ENCODE results near the gene RNF146.
"Not testable (repeated sequence)": the region's sequence is repeated elsewhere in the genome, so short reads cannot be mapped to it uniquely, and the experiment has no call there.

The RNF146 gene

DNA sequence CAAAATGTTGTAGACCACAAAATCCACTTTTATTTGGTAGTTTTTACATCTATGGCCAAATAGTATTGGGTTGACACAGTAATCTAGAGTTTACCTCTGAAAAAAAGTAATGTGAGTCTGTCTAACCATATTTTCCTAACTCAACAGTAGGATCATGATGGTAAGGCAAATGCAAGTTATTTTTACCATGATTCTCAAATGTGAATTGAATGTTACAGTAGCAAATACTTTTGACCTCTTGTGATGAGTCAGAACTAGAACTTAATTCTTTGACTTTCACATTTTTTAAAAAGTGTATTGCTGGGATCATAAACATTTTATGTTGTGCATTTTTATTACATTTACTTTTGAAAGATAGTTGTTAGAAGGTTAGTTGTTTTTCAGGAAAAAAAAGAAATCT lies 22.0 kb downstream of the RNF146 start:
- no peak for DNase-seq

GRCh38 chr6:127289934-127290333 lies 23.3 kb downstream of the RNF146 start:
- DNase-seq: no peak

DNA sequence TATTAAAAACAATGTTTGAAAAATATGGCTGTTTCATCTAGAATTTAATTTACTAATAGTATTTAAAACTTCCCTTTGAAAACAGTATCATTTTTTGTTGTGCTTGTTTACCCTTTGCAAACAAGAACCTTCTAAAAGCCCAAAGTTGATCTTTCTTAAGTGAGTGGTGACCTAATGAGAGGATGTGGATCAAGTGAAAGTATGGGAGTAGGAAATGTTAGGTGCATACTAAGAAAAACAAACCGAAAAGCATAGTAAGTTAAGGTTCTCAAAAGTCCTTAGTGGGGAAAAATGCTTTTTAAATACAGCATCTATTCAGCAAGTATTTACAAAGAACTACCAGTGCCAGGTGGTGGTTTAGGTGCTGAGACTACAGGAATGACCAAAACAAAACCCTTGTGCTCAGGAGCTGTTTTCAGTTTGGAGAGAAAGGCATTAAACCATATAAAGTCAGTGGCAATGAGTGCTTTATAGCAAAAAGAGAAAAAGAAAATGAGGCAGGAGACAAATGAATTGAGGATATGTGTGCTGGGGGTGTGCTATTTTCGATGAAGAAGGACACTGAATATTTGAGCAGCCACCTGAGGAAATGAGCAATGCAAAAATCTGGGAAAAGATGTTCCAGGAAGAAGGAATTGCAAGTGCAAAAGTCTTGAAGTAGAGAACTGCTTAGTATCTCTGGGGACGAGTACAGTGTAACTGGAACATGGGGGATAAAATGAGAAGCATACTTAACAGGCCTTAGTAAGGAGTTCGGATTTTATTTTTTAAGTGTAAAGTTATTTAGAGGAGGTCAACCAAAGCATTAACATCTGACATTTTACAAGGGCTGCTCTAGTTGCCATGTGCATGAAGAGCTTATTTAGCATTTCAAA lies 24.0 kb downstream of the RNF146 start:
- DNase-seq: no peak

GRCh38 chr6:127291495-127291894 lies 24.8 kb downstream of the RNF146 start:
- DNase-seq: no peak

- DNase-seq: no peak
Measured at GRCh38 chr6:127297502-127298070, 30.9 kb downstream of the RNF146 start.

DNA sequence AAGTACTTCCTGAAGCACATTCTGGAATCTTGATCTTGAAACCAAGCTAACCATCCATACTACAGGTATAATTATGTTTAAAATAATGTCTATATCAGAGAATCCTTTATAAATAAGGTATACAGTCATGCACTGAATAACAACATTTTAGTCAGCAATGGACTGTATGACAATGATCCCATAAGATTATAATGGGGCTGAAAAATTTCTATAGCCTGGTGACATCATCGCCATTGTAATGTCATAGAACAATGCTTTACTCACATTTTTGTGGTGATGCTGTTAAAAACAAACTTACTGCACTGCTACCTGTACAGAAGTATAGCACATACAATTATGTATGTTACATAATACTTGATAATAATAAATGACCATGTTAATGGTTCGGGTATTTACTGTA lies 31.8 kb downstream of the RNF146 start:
- no peak for DNase-seq

DNA sequence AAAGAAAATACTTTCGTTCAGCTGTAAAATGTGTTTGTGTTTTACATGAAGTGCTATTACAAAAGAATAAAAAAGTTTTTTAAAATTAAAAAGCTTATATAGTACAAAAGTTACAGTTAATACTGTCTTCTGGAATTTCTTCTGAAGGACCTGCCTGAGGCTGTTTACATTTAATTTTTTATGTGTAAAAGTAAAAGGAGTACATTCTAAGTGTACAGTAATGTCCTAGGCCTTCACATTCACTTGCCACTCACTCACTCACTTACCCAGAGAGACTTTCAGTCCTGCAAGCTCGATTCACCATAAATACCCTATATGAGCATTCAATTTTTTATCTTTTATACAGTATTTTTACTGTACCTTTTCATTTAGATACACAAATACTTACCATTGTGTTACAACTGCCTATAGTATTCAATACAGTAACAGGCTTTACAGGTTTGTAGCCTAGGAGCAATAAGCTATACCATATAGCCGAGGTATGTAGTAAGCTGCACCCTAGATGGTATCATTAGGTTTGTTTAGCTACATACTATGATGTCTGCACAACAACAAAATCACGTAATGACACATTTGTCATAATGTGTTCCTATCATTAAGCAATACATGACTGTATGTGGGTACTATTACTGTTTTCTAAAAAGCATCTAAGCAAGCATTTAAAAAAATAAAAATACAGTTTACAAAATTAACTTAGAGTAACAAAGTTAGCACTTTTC lies 33.0 kb downstream of the RNF146 start:
- no peak for DNase-seq

GRCh38 chr6:127300411-127300810 lies 33.7 kb downstream of the RNF146 start:
- DNase-seq: no peak

- DNase-seq: no peak
Measured at GRCh38 chr6:127301199-127301700, 34.6 kb downstream of the RNF146 start.

DNA sequence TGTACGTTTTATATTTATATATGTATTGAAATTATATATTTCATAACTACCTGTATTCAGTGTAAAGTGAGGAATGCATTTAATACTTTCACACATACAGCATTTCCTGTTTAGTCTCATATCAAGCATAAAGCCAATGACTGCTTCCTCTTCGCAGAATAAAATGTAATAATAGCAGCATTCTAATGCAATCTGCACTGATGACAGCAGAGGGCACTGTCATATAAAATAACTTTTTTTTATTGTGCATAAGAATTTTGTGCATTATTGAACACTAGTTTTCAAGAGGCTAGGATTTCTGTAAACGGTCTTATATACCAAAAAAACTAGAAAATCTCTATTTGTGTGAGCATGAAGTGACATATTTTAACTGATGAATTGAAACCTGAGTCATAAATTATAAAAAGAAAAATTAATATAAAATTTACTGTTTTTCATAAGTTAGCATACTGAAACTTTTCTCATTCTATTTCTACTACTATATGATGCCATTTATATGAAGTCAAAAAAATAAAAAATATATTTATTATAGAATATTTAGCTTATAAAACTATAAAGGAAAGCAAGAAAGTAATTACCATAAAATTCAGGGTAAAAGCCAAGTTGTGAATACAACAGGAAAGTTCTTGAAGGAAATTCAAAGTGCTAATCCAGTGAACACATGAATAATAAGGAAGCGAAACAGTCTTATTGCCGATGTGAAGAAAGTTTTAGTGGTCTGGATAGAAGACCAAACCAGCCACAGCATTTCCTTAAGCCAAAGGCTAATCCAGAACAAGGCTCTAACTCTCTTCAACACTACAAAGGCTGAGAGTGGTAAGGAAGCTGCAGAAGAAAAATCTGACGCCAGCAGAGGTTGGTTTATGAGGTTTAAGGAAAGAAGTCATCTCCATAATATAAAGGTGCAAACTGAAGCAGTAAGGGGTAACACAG lies 36.3 kb downstream of the RNF146 start:
- no peak for DNase-seq

GRCh38 chr6:127303917-127304316 lies 37.3 kb downstream of the RNF146 start:
- no peak for DNase-seq

DNA sequence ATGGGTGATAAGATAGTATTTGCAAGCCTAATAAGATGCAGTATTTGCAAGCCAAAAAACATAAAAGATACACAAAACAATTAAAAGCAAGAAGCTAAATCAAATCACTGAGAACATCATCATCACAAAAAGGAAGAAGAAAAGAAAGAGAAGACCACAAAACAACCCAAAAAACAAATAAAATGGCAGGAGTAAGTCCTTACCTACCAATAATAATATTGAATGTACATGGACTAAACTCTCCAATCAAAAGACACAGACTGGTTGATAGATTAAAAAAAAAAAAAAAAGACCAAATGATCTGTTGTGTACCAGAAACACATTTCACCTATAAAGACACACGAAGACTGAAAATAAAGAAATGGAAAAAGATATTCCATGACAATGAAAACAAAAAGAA lies 39.1 kb downstream of the RNF146 start:
- DNase-seq: no peak

- no peak for DNase-seq
Measured at GRCh38 chr6:127317388-127318128, 50.9 kb downstream of the RNF146 start.

GRCh38 chr6:127319686-127320085 lies 53.0 kb downstream of the RNF146 start:
- DNase-seq: no peak

DNA sequence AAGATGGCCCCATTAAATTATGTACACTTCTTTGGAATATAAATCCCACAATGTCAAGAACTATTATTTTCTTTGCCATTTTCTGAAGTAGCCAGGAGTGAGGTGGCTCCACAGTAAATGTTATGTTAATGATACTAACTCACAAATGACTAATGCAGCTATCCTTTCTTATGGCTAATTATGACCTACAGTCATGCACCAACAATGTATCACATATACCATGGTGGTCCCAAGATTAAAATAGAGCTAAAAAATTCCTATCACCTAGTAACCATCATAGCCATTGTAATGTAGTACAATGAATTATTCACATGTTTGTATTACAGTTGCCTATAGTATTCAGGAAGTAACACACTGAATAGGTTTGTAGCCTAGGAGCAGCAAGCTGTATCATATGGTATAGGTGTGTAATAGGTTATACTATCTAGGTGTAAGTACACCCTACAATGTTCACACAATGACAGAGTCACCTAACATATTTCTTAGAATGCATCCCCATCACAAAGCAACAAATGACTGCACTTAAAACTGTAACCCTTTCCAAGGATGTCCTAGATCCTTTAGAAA lies 61.5 kb downstream of the RNF146 start:
- no peak for DNase-seq

- DNase-seq: not testable (repeated sequence)
Measured at GRCh38 chr6:127331256-127331655, 64.6 kb downstream of the RNF146 start.

GRCh38 chr6:127332383-127332961 lies 65.8 kb downstream of the RNF146 start:
- DNase-seq: no peak

All from activated CD4-positive, alpha-beta T cell treated with anti-CD3 and anti-CD28 coated beads for 1 hour (primary cell).